GM18519 (cell line): ENCODE measurements around the gene BAIAP2L1.

Experiments
- ATAC-seq: cut with Tn5 transposase; IDR thresholded peaks from one replicate; pipeline ENCODE4 v1.9.1; 2021; ENCODE audit warnings: mild to moderate bottlenecking, moderate library complexity; ENCODE audit not compliant: unreplicated experiment, low FRiP score

BAIAP2L1 gene

DNA sequence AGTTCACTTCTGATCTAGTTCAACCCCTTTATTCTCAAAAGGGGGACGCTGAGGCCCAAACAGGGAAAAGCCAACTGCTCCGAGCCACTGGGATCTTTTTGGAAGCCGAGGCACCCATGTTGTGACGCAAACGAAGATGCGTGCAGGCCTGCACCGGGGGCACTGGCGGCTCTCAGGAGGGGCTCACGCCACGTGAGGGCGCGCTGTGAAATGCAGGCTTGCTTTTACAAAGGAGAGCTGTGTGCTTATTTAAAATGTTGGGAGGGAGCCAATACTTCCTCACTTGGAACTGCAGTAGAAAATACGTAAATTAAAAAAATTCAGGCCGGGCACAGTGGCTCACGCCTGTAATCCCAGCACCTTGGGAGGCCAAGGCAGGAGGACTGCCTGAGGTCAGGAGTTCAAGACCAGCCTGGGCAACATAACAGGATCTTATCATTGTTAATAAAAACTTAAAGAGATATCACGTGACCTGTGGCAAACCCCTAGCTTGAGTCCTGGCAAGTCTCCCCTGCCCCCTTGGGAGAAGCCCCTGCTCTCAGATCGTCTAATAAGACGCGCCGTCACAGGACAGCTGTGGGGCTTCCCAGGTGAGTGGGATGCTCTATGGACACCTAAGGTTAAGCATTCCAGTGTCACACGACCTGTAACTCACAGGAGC, 103.1 kb downstream of the BAIAP2L1 start:
- ATAC-seq: no peak

DNA sequence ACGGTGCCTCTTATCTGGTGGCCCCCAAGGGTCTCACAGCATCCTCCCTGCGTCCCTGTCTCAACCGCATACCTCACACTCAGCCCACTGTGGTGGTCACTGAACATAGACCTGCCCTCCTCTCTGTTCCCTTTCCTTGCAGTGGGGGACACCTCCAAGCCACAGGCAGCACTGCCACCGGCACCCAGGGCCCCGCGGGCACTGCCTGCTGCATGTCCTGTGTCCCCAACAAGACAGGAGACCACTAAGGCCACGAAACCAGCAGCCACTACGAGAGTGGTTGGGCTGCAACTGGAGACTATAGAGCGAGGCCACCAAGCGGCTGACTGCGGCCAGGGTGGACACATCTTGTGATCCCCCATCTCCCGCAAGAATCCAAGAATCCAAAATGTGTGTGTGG, 104.1 kb downstream of the BAIAP2L1 start:
- no peak for ATAC-seq

DNA sequence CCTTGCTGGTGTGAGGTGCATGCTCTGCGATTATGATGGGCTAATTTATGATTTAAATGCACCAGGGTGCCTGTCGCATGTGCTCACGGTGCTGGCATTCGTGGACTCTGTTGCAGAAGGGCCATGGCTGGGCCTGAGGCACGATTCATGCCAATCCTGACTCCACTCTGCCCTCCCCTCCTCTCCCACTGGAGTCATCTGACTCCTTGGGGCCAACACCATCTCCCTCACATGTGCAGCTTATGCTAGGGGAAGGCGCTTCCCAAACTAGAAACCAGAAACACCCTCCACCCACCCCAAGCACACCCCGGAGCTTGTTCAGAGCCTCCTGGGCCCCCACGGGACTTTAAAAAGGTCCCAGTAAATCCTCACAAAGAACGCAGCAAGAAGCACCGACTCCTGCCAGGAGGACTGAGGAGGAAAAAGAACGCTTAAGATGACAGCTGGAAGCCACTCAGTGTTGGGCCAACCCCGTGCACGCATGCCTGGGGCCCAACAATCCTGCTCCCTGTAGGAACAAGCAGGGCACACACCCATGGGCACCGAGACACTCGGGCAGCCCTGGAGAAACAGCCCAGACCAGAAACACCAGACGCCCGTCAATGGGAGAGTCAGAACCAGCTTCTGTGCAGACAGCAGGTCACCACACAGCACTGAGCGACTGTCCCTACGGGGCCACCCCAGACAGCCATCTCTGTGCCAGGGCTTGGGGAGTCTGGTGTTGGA, 105.3 kb downstream of the BAIAP2L1 start:
- ATAC-seq: no peak

DNA sequence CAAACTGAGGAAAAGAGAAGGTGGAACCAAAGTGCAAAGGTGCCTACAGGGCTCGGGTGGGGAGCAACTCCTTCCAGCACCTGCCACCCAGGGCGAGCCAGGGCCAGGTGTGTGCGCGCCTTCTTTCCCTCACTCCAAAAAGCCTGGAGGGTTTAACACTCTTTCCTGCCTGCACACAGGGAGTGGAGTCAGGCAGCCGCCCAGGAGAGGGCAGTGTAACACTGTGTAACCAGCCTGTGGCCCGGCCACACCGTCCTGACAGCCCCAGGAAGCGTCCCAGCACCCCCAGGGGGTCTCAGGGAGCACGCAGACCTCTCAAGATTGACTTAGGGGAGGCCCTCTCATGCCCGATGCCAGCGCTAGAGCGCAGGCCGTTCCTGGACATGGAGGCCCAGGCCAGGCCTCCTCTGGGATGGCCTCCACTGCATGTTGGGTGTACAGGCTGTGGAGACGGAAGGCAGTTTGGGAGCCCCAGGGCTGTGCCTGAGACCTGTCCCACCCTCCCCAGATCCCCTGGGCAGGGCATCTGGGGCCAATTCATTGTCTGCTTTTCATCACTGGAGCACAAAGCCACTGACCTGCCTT, 106.0 kb downstream of the BAIAP2L1 start:
- no peak for ATAC-seq

DNA sequence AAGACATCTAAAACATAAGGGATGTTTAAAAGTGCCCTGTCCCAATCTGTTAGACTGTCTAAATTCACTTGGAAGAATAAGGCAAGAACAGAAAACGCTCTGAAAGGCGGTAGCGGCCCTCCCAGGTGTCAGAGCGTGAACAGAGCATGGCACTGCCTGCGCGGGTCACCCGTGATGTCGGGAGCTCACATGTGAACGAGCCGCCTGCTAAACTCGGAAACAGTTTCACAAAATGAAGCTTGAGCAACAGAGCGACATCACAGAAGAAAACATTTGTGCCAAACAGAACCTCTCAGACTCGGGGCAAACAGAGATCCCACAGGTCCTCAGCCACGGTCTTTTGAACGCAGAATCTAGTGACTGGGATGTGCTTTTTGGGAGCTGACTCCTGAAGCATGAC, 106.6 kb downstream of the BAIAP2L1 start:
- no peak for ATAC-seq

DNA sequence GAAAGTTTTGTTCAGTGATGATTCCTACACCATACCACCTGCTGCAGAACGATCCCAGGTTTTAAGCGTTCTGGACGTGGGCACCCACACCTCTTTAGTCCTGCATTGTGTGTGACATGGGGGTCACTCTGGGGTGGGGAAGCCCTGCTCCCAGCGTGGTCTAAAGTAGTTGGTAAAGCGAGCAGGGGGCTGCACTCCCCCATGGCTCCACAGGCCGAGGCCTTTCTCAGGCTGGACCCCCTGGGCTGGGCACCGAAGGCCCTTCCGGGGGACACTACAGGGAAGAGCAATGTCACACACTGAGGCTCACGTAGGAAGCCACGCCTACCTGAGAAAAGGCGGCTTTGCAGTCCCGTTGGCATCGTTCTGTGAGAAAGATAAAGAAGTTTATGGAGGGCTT, 107.1 kb downstream of the BAIAP2L1 start:
- no peak for ATAC-seq

DNA sequence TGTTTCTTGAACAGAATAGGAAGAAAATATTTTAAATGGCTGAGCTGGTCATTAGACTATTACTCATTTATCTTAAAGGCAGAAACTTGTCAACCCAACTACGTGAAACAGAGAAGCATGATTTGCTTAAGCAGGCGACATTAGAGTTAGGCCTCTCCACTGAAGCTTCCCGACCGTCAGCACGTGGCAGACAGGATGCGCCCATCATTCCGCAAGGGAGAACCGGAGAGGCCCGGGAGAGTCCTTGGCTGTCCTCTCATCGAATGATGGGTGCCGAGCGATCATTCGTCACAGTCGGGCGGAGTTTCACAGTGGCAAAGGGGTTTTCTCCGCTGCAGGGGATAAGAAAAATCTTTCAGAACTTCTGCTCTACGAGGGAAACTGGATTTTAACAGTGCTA, 107.6 kb downstream of the BAIAP2L1 start:
- no peak for ATAC-seq

DNA sequence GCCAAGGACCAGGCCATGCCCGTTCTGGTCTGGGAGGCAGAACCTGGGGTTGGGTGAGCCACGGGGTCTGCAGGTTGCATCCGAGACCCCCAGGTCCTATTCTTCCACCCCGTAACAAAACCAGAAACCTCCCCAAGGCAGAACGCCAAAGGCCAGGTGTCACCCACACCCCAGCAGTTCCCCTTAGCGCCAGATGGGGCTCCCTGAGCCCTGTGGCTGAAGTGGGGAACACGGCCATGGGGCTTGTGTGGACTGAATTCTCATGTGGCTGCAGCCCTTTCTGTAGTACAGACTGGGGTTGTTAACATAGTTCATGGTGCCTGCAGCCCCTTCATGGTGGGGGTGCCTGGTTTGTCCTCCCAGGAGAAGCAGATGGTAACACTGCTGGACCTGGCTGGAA, 109.2 kb downstream of the BAIAP2L1 start:
- ATAC-seq: no peak

DNA sequence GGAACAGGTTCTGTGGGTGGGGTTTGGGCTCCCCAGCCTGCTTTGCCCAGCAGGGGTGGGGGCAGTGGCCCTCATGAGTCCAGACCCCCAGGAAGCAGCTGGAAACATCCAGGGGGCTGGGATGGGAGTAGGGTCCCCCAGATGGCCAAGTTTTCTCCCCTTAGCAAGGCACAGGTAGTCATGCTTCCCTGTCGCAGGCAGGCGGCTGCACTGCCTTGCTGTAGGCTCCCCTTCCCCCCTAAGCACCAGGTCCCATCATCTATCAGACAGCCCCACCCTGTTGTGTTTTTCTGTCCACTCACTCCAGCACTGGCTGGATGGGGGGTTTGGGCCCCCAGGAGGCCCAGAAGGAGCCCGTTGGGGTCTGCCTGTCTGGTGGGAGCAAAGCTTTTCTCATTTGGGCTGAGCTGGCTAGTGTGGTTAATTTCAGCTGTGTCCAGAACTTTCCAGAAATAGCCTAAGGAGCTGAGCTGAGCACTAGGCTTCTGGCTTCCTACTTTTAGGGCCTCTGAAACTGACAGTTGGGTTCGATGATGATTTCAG, 111.5 kb downstream of the BAIAP2L1 start:
- no peak for ATAC-seq

DNA sequence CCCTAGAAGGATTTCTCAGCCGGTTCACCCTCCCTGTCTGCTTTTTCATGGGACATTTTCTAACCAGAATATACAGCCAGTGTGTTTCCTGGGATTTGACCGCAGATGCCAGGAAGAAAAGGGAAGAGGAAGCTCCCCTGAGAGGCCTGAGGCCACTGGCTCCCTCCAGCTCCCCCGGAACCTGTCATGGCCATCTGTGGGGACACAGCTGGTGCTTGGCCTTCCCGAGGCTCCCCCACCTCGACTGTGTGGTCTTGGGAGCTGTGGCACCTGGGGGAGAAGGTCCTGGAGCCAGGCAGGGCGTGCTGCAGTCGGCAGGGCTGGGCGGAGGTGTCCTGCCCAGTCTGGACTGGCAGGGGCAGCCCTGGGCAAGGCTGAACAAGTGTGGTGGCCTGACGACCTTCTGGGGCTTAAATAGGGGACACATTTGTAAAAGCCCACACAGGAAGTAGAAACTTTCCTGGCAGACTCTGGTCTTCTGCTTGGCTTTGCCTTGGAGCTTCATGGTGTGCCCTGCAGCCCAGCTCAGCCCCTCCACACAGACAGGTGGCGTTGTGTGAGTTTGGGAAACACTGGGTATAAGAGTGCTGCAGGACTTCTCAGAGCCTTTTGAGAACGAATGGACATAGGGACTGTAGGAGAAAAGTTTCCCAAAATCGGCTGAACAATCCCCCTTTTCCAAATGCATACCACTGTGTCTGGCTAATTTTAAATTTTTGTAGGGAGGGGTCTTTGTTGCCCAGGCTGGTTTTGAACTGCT, 112.6 kb downstream of the BAIAP2L1 start:
- ATAC-seq: no peak

DNA sequence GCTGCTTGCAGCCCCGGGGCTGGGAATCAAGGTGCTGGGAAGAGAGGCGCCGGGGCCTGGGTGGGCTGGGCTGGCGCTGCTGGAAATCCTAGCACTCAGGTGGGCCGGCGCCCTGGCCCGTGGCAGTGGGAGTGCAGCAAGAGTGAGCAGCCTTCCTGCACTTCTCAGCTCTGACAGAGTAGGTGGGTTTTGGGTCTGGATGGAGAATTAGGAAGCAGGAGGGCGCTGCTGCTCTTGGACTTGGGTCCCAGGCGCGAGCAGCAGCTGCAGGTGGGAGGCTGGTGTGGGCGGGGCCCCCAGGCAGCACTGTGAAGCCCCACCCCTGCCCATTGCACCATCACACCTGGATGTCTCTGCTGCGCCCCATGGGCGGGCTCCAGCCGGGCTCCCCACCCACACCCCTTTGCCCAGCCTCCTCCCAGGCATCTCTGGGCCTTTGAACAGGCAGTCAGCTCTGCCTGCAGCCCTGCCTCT, 113.4 kb downstream of the BAIAP2L1 start:
- ATAC-seq: no peak

DNA sequence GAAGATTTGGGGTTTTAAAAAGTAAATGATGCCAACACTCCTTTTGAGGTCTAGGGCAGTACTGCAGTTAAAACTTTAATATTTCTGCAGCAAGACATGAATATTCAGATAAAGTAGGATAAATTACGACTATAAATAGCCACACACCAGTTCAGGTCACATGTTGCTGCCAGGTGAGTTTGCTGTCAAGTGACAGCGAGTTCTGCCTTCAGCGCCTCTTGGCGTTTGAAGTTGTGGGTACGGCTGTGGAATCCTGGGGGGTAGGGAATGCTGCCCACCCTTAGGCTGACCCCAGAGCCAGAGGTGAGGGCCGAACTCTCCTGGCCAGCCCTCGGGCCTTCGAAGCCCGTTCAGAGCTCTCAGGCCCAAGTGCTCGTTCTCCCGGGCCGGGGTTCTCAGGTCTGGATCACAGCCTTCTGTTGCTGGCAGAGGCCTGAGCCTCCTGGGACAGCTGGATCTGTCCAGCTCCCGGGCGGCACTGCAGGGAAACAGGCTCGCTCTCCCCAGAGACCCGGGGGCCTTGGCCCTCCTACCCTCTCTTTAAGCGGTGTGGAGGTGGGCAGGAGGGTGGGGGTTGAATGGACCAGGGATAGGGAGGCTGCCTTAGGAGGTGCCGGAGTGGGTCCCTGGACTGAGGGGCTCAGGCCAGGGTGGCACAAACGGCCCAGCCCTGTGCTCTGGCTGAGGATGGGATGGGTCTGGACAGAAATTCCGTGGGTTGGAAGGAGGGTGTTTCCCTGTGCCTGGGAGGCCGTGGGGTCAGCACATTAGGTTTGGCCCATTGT, 114.0 kb downstream of the BAIAP2L1 start:
- ATAC-seq: no peak

DNA sequence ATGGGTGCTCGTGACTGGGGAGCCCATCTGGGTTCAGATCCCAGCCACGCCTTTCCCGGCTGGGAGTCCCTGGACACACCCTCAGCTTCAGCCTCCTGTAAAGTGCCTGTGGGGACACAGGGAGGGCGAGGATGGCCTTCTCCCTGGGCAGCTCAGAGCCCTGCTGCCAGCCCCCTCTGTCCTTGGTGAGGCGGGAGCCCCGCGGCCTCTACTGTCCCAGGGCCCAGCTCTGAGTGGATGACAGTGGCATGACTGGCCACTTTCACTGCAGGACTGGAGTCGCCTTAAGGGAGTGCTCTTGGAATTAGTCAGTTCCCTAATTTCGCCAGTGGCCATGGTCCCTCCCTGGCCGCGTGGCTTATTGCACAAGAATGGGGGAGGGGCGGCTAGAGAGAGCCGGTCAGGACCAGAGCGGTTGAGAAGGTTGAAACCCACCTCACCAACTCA, 114.8 kb downstream of the BAIAP2L1 start:
- no peak for ATAC-seq

DNA sequence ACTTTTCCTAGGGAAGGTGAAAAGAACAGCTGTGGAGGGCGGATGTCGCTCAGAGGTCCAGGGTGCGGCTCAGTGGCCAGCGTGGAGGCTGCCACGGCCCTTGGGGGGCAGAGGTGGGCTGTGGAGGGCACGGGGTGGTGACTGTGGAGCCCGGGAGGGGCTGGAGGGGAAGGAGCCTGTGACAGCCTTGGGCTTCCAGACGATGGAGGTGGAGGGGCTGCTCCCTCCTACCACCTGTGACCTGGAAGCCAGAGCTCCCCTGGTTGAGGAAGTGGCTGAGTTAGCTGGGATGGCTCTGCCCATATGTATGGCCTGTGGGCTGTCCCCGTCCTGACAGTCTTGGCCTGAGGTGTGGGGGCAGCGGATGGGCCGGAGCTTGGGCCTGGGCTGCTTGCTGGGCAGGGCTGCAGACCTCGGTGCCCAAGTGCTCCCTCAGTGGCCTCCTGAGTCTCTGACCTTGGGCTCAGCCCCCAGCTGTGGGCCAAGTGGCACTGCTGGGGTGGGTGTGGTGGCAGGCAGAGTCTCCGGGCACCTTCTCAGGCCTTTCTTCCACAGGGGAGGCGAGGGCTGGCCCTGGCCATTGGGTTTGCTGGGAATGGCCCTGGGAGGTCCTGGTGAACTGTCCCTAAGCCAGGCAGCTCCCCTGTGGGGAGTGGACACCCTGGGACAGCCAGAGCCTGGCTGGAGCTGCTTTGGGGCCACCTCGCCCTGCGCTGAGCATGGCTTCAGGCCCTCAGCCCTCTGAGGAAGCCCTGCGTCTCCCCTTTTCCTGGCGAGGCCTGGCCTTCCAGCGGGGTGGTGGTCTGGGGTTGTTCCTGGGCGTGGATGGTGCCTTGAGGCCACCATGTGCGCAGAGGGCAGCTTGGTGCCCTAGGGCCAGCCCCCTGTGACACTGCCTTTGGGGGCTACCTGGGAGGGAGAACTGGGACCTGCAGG, 115.5 kb downstream of the BAIAP2L1 start:
- ATAC-seq: no peak

DNA sequence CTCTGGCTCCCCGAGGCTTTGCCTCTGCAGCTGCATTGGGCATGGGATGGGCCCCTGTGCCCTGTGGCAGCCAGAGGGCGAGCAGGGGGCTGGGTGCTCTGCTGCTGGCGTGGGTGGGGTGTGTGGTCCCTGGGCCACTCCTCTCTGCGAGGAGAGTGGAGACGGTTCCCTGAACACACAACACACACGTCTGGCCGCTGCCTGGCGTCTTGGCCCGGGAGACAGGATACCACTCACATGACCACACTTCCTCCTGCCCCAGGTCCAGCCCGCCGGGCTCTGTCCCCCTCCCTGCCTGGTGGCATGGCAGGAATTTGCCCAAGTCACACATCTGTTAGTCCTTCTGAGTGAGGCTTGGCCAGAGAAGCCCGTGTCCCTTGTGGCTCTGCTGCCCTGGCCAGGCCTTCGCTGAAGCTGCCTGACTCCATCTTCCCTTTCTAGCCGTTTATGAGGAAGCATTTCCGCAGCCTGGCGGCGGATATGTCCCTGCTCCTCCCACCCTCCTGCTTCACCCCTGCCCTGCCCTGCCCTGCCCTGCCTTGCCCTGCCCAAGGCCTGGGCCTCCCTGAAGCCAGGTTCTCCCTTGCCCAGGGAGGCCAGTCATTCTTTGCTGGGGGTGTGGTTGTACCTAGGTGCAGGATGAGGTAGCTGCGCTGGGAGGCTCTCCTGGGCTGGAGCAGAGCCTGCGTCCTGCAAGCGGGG, 116.4 kb downstream of the BAIAP2L1 start:
- no peak for ATAC-seq

DNA sequence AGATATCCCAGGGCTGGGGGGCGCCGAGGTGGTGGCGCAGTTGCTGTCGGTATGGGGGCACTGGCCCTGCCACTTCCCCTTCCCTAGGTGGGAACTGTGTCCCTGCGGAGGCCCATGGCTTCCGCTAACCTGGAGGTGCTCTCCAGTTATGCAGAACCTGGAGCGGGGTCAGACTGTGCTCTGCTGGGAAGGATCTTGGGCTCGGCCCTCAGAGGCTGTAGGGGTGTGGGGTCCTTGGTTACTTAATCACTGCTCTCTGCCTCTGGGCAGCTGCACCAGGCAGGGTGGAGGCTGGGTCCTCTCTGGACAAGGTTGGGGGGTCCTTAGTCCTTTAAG, 117.0 kb downstream of the BAIAP2L1 start:
- no peak for ATAC-seq

DNA sequence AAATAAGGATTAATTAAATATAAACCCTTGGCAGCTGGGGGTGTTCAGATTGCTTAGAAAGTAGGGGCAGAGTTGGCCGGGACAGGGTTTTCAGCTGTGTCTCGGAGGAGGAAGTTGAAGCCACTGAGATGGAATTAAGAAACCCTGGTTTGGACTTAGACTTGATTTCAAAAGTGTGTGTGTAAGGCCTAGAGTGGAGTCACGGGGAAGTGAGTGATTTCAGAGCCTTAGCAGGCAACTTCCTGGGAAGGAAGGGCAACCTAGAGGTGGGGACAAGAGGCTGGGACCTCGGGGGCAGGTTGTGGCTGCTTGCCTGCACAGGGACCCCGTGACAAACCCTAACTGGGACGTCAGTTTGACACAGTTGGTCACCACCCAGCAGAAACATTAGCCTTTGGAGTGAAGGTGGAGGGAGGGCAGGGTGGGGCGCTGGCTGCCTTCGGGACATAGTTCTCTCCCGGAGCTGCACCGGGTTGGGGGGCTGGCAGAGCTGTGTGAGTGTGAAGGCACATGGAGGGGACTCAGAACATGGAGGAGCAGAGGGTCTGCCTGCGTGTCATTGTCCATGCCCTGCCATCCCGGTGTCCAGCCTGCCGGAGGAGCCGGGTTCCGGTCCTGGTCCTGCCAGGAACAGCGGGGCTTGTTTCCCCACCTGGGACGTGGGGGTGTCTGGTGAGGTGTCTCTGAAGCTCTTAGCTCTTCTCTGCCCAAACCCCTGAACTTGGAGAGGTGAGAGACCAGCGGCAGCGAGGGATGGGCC, 117.6 kb downstream of the BAIAP2L1 start:
- no peak for ATAC-seq

DNA sequence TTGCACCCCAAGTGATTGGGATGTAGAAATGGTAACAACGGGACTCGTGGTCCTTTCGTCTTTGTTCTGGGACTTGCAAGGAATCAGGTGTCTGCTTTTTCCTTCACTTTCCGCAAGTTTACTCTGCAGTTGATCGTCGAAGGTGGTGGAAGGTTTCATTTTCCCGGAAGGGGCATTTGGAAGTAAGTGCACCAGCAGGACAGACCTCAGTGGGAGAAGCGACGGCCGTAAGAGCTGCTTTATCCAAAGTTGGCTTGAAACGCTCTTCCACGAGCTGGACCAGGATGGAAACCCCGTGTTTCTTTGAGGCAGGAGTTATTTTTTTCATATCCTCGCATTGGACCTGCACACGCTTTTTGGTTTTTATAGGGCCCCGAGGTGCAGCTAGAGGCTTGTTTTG, 118.2 kb downstream of the BAIAP2L1 start:
- no peak for ATAC-seq
